Upper lobe of left lung (tissue), 4 donors: ENCODE data around the gene PDE12.
"Not testable (repeated sequence)": the region's sequence is repeated elsewhere in the genome, so short reads cannot be mapped to it uniquely, and the experiment has no call there.

Experiments
- EP300 ChIP-seq, 4 donors: sonication (generic); formaldehyde crosslinking; IDR thresholded peaks; one replicate each; pipeline ENCODE4 v1.5.1; 2017; ENCODE audit warnings: antibody characterized with exemption in 4 of 4, control low read depth in 2 of 4
- TF ChIP-seq, protein P1 (sequence below), 6 experiments: fragments of 450-650 bp in 4 of 6; fragments of 200-600 bp in 2 of 6; sonication (generic) in 2 of 6; IDR thresholded peaks; one replicate each; pipeline ENCODE4 v1.5.1; 2016 to 2019; ENCODE audit warnings: antibody characterized with exemption in 6 of 6

DNA sequence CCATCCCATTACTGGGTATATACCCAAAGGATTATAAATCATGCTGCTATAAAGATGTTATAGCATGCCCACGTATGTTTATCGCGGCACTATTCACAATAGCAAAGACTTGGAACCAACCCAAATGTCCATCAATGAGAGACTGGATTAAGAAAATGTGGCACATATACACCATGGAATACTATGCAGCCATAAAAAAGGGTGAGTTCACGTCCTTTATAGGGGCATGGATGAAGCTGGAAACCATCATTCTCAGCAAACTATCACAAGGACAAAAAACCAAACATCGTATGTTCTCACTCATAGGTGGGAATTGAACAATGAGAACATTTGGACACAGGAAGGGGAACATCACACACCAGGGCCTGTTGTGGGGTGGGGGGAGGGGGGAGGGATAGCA, 55.8 kb downstream of the PDE12 start:
- TF ChIP-seq, protein P1, sequence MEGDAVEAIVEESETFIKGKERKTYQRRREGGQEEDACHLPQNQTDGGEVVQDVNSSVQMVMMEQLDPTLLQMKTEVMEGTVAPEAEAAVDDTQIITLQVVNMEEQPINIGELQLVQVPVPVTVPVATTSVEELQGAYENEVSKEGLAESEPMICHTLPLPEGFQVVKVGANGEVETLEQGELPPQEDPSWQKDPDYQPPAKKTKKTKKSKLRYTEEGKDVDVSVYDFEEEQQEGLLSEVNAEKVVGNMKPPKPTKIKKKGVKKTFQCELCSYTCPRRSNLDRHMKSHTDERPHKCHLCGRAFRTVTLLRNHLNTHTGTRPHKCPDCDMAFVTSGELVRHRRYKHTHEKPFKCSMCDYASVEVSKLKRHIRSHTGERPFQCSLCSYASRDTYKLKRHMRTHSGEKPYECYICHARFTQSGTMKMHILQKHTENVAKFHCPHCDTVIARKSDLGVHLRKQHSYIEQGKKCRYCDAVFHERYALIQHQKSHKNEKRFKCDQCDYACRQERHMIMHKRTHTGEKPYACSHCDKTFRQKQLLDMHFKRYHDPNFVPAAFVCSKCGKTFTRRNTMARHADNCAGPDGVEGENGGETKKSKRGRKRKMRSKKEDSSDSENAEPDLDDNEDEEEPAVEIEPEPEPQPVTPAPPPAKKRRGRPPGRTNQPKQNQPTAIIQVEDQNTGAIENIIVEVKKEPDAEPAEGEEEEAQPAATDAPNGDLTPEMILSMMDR (IDR thresholded peaks at IDR 0.05), result not testable (repeated sequence)
- TF ChIP-seq EP300 (IDR thresholded peaks at IDR 0.05), result not testable (repeated sequence)
